ENCODE measurements around the gene CRMP1.

DNA sequence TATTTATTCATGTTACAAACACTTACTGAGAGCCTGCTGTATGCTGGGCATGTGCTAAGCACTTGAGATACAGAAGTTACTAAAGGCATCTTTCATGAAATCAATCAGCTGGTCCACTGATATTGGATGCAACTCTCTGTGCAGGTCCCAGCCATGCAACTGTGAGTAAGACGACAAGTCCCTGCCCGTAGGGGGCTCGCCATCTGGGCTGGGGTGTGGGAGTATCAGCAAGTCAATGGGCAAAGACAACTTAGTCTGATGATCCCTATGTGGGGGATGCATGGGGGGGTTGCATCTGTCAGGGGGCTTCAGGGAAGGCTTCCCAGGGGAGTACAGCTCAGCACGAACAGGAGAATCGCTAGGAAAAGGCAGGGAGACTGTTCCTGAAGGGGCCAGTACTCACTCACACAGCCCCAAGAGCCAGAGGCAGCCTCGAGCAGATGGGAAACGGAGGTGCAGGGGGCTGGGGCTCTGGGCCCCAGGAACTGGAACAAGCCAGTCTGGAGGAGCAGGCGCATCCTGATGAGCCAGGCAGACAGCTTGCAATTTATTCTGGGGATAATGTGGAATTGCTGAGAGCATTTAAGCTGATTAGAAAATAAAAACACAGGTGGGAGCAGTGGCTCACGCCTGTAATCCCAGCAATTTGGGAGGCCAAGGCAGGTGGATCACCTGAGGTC, 40.2 kb downstream of the CRMP1 start:
- TF ChIP-seq POLR2AphosphoS5 (IDR thresholded peaks at IDR 0.05; ENCODE audit: low read depth, low read length) (no peak), TAF1 (IDR thresholded peaks at IDR 0.05; ENCODE audit: borderline replicate concordance, insufficient read depth, low read length) (no peak)
